ENCODE measurements around the gene FASN.

FASN gene

DNA sequence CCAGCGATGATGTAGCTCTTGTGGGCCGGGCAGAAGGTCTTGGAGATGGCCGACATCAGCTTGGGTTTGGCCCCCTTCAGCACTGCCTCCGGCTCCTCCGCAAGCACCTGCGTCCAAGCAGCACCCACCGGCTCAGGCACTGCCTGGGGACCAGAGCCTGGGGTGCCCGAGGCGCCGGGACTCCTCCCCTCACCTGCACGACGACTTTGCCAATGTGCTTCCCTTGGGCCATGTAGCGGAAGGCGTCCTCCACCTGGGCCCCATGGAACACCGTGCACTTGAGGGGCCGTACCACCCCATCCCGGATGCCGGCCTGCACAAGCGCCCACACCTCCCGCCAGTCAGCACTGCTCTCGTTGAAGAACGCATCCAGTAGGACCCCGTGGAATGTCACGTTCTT is 15.0 kb downstream of the FASN start:
- H3K36me3 ChIP-seq (ENCODE audit: insufficient read depth, low read length), result peaks cover 78% of the 10 kb centered on the region
- no peaks in the 10 kb centered on the region for H3K4me1 ChIP-seq (ENCODE audit: control insufficient read depth, insufficient read depth, low read length)
- H3K27me3 ChIP-seq (ENCODE audit: control insufficient read depth, insufficient read depth, low read length), result no peaks in the 10 kb centered on the region

GRCh38 chr17:82082456-82082855 is 15.6 kb downstream of the FASN start:
- no peak overlapping the region for H3K4me3 ChIP-seq (ENCODE audit: low read length)
- H3K9me3 ChIP-seq (replicated peaks; ENCODE audit: low read length), result no peaks in the 10 kb centered on the region
- H3K4me2 ChIP-seq (ENCODE audit: low read length), result no peak overlapping the region
- H3K9ac ChIP-seq (ENCODE audit: low read depth, low read length), result no peak overlapping the region
- peaks cover 79% of the 10 kb centered on the region for H3K36me3 ChIP-seq (ENCODE audit: insufficient read depth, low read length)
- H3K4me1 ChIP-seq (ENCODE audit: control insufficient read depth, insufficient read depth, low read length), result no peaks in the 10 kb centered on the region
- no peaks in the 10 kb centered on the region for H3K27me3 ChIP-seq (ENCODE audit: control insufficient read depth, insufficient read depth, low read length)

More for the DNA sequence above, 15.0 kb downstream of the FASN start:
- H3K4me3 ChIP-seq (ENCODE audit: low read length), result no peak overlapping the region
- no peaks in the 10 kb centered on the region for H3K9me3 ChIP-seq (replicated peaks; ENCODE audit: low read length)
- no peak overlapping the region for H3K4me2 ChIP-seq (ENCODE audit: low read length)
- no peak overlapping the region for H3K9ac ChIP-seq (ENCODE audit: low read depth, low read length)

- Histone ChIP-seq H3K36me3 (ENCODE audit: insufficient read depth, low read length) (peaks cover 74% of the 10 kb centered on the region), H3K9ac (ENCODE audit: low read depth, low read length) (no peak overlapping the region), H3K4me2 (ENCODE audit: low read length) (no peak overlapping the region), H3K27me3 (ENCODE audit: control insufficient read depth, insufficient read depth, low read length) (no peaks in the 10 kb centered on the region), H3K4me1 (ENCODE audit: control insufficient read depth, insufficient read depth, low read length) (no peaks in the 10 kb centered on the region), H3K9me3 (replicated peaks; ENCODE audit: low read length) (no peaks in the 10 kb centered on the region), H3K4me3 (ENCODE audit: low read length) (no peak overlapping the region)
Observed at GRCh38 chr17:82081966-82082365, 16.1 kb downstream of the FASN start.

DNA sequence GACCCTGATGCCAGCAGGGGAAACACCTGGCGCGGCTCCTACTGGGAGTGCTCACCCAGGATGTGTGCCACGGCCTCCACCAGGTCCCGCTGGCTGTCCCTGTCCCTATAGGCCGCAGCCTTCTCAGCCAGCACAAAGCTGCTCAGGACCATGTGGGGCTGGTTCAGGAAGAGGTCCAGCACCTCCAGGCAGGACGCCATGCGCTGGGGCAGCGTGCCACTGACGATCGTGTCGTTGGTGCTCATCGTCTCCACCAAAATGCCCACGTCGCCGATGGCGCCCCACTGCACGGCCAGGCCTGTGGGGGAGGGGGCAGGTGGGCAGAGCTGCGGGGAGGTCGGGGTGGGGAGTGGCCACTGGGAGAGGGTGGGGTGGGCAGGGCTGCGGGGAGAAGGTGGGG is 16.5 kb downstream of the FASN start:
- H3K4me1 ChIP-seq (ENCODE audit: control insufficient read depth, insufficient read depth, low read length), result no peaks in the 10 kb centered on the region
- H3K27me3 ChIP-seq (ENCODE audit: control insufficient read depth, insufficient read depth, low read length), result no peaks in the 10 kb centered on the region
- H3K4me3 ChIP-seq (ENCODE audit: low read length), result no peak overlapping the region
- H3K9ac ChIP-seq (ENCODE audit: low read depth, low read length), result no peak overlapping the region
- no peaks in the 10 kb centered on the region for H3K9me3 ChIP-seq (replicated peaks; ENCODE audit: low read length)
- peaks cover 74% of the 10 kb centered on the region for H3K36me3 ChIP-seq (ENCODE audit: insufficient read depth, low read length)
- H3K4me2 ChIP-seq (ENCODE audit: low read length), result no peak overlapping the region

GRCh38 chr17:82080789-82081464 is 17.1 kb downstream of the FASN start:
- Histone ChIP-seq H3K27me3 (ENCODE audit: control insufficient read depth, insufficient read depth, low read length) (no peaks in the 10 kb centered on the region), H3K9ac (ENCODE audit: low read depth, low read length) (no peak overlapping the region), H3K9me3 (replicated peaks; ENCODE audit: low read length) (no peaks in the 10 kb centered on the region), H3K4me2 (ENCODE audit: low read length) (no peak overlapping the region), H3K4me3 (ENCODE audit: low read length) (no peak overlapping the region), H3K4me1 (ENCODE audit: control insufficient read depth, insufficient read depth, low read length) (no peaks in the 10 kb centered on the region), H3K36me3 (ENCODE audit: insufficient read depth, low read length) (peaks cover 68% of the 10 kb centered on the region)

DNA sequence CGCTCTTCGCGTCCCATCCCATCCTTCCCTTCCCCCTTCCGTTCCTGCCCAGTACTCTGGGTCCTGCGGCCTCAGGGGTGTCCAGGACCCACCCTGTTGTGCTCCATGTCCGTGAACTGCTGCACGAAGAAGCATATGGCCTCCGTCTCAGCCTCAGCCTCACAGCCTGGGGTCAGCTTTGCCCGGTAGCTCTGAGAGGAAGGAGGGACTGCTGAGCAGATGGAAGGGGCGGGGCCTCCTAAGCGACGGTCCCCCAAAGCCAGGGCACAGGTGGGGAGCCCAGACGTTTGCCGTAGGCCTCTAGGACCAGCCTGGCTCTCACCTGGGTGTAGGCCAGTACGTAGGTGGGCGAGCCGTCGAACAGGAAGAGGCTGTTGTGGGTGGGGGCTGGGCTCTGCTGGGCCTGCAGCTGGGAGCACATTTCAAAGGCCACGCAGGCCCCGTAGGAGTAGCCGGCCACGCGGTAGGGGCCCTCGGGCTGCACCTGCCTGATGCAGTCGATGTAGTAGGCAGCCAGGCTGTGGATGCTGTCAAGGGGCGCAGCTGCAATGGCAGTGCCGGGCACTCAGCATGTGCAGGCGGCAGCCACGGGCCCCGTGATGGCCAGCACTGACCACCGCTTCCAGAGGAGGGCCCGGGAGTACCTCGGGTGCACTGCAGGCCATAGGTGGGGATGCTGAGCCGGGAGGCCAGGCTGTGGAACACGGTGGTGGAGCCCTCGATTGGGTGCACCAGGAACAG is 17.8 kb downstream of the FASN start:
- Histone ChIP-seq H3K4me3 (ENCODE audit: low read length) (no peak overlapping the region), H3K4me1 (ENCODE audit: control insufficient read depth, insufficient read depth, low read length) (no peaks in the 10 kb centered on the region), H3K9ac (ENCODE audit: low read depth, low read length) (no peak overlapping the region), H3K36me3 (ENCODE audit: insufficient read depth, low read length) (peaks cover 64% of the 10 kb centered on the region), H3K27me3 (ENCODE audit: control insufficient read depth, insufficient read depth, low read length) (no peaks in the 10 kb centered on the region), H3K9me3 (replicated peaks; ENCODE audit: low read length) (no peaks in the 10 kb centered on the region), H3K4me2 (ENCODE audit: low read length) (no peak overlapping the region)

DNA sequence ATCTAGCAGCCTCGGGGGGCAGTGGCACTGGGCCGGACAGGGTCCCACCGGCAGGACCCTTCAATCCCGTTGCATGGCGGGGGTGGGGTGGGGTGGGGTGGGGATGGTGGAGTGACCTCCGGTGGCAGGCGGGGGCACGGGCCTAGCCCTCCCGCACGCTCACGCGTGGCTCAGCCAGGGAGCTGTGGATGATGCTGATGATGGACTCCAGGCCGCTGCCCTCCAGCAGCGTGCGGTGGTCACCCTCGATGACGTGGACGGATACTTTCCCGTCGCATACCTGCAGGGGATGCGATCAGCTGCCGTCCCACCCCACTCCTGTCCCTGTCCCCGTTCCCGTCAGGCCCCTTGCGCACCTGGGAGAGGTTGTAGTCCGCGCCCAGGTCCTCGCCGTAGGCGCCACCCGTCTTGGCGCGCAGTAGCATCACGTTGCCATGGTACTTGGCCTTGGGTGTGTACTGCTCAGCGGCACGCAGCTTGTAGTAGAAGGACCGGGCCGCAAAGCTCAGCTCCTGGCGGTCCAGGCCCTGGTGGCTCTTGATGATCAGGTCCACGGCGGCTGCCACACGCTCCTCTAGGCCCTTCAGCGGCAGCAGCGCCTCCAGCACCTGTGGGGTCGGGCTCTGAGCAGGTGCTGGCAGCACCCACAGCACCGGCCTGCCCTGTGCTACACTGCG is 18.9 kb downstream of the FASN start:
- Histone ChIP-seq H3K27me3 (ENCODE audit: control insufficient read depth, insufficient read depth, low read length) (no peaks in the 10 kb centered on the region), H3K4me1 (ENCODE audit: control insufficient read depth, insufficient read depth, low read length) (no peaks in the 10 kb centered on the region), H3K9me3 (replicated peaks; ENCODE audit: low read length) (no peaks in the 10 kb centered on the region), H3K9ac (ENCODE audit: low read depth, low read length) (no peak overlapping the region), H3K4me2 (ENCODE audit: low read length) (no peak overlapping the region), H3K36me3 (ENCODE audit: insufficient read depth, low read length) (peaks cover 59% of the 10 kb centered on the region), H3K4me3 (ENCODE audit: low read length) (no peak overlapping the region)

GRCh38 chr17:82078433-82078832 is 19.6 kb downstream of the FASN start:
- no peak overlapping the region for H3K4me3 ChIP-seq (ENCODE audit: low read length)
- H3K36me3 ChIP-seq (ENCODE audit: insufficient read depth, low read length), result peaks cover 53% of the 10 kb centered on the region
- no peaks in the 10 kb centered on the region for H3K9me3 ChIP-seq (replicated peaks; ENCODE audit: low read length)
- H3K9ac ChIP-seq (ENCODE audit: low read depth, low read length), result no peak overlapping the region
- no peak overlapping the region for H3K4me2 ChIP-seq (ENCODE audit: low read length)
- H3K27me3 ChIP-seq (ENCODE audit: control insufficient read depth, insufficient read depth, low read length), result no peaks in the 10 kb centered on the region
- H3K4me1 ChIP-seq (ENCODE audit: control insufficient read depth, insufficient read depth, low read length), result no peaks in the 10 kb centered on the region

DNA sequence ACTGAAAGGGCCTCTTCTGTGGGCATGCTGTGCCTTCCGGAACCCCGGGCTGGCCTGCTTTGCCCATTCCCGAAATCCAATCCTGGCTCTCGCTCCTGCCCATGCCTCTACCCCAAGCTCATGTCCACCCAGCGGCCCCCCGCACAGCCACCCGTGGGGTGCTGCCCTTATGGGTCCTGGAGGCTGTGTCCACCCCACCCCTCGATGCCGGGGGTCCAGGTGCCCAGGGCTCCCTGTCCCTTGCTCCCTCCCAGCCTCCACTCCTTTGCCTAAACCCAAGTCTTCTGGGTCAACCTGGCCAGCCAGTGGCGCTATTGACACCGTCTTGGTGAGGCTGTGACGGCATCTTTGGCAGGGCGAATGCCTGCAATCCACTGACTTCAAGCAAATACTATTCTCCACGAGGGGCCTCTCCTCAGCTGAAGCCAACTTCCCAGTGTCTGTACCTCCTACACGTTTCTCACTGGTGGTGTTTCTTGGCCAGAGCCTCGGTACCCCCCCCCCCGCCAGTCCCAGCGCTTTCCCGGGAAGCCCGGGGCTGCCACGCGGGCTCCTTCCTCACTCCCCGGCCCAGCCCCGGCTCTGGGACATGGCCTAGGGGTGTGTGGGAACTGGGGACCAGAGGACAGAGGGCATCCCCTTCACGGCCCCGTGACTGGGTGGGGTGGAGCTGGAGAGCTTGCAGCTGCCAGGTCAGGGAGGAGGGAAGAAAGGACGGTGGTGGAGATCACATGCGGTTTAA is 20.2 kb downstream of the FASN start:
- Histone ChIP-seq H3K36me3 (ENCODE audit: insufficient read depth, low read length) (peaks cover 47% of the 10 kb centered on the region), H3K4me2 (ENCODE audit: low read length) (no peak overlapping the region), H3K9ac (ENCODE audit: low read depth, low read length) (no peak overlapping the region), H3K9me3 (replicated peaks; ENCODE audit: low read length) (no peaks in the 10 kb centered on the region), H3K27me3 (ENCODE audit: control insufficient read depth, insufficient read depth, low read length) (no peaks in the 10 kb centered on the region), H3K4me3 (ENCODE audit: low read length) (no peak overlapping the region), H3K4me1 (ENCODE audit: control insufficient read depth, insufficient read depth, low read length) (no peaks in the 10 kb centered on the region)

DNA sequence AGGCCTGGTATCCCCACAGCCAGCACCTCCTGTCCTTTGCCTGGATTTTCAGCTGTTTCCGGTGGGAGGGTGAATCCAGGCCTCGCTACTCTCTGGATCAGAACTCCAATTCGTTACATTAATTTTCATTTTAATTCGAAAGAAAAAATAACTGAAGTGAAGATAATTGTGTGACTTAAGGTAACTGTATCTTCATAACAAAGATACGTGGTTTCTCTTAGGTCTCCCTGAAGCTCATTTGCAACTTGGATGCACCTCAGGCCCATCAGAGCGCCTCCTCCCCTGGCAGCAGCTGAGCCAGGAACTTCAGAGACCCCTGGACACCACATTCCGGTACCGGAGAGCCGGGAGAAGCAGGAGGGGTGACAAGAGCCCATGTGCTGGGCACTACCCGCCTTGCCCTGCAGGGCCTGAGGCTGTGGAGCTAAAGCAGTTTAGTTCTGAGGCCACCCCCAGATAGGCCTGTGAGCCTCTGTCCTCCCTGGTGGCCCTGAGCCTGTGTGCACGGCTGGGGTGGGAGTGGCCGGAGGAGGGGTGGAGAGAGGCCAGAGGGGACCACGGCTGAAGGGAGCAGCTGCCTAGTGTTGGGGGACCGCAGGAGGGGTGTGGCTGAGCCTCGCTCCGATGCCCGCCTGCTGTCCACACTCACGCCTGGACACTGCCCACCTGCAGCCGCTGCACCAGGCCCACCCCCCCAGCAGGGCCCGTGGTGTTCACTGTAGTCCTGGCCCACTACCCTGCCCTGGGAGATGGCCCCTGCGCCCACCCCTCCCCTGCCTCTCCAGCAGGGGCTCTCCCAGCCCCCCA is 21.0 kb downstream of the FASN start:
- Histone ChIP-seq H3K4me3 (ENCODE audit: low read length) (no peak overlapping the region), H3K9ac (ENCODE audit: low read depth, low read length) (no peak overlapping the region), H3K4me1 (ENCODE audit: control insufficient read depth, insufficient read depth, low read length) (no peaks in the 10 kb centered on the region), H3K4me2 (ENCODE audit: low read length) (no peak overlapping the region), H3K36me3 (ENCODE audit: insufficient read depth, low read length) (peaks cover 39% of the 10 kb centered on the region), H3K27me3 (ENCODE audit: control insufficient read depth, insufficient read depth, low read length) (no peaks in the 10 kb centered on the region), H3K9me3 (replicated peaks; ENCODE audit: low read length) (no peaks in the 10 kb centered on the region)

Data from skeletal muscle satellite cell (primary cell).